Liver (tissue), 3 donors: ENCODE measurements around the gene RGS2.

ENCODE experiments used
- ATF3 ChIP-seq: IDR thresholded peaks from 2 replicates; pipeline ENCODE4 v1.6.1; 2016; ENCODE audit warnings: antibody characterized with exemption
- EGR1 ChIP-seq, 2 donors: IDR thresholded peaks; 2 replicates each; pipeline ENCODE4 v1.6.1; 2016 to 2018; ENCODE audit warnings: antibody characterized with exemption in 2 of 2, low read depth in 2 of 2
- GABPA ChIP-seq, 2 donors: IDR thresholded peaks in 1 of 2; conservative IDR thresholded peaks in 1 of 2; 2 replicates each; pipeline ENCODE4 v1.6.1; 2016; ENCODE audit warnings: antibody characterized with exemption in 2 of 2, mild to moderate bottlenecking in 1 of 2, moderate library complexity in 1 of 2
- HNF4G ChIP-seq: IDR thresholded peaks from 2 replicates; pipeline ENCODE4 v1.6.1; 2016; ENCODE audit warnings: antibody characterized with exemption
- JUND ChIP-seq, 2 donors: IDR thresholded peaks; 2 replicates each; pipeline ENCODE4 v1.6.1; 2016; ENCODE audit warnings: antibody characterized with exemption in 2 of 2
- NR2F2 ChIP-seq: IDR thresholded peaks from 2 replicates; pipeline ENCODE4 v1.6.1; 2016; ENCODE audit warnings: antibody characterized with exemption
- RAD21 ChIP-seq, 2 donors: IDR thresholded peaks; 2 replicates each; pipeline ENCODE4 v1.6.1; 2016; ENCODE audit warnings: antibody characterized with exemption in 2 of 2, mild to moderate bottlenecking in 2 of 2
- REST ChIP-seq: IDR thresholded peaks from 2 replicates; pipeline ENCODE4 v1.6.1; 2016; ENCODE audit warnings: antibody characterized with exemption, mild to moderate bottlenecking
- TAF1 ChIP-seq: conservative IDR thresholded peaks from 2 replicates; pipeline ENCODE4 v1.6.1; 2016; ENCODE audit warnings: antibody characterized with exemption, mild to moderate bottlenecking
- YY1 ChIP-seq: IDR thresholded peaks from 2 replicates; pipeline ENCODE4 v1.6.1; 2016; ENCODE audit warnings: antibody characterized with exemption, mild to moderate bottlenecking
- ZBTB33 ChIP-seq: IDR thresholded peaks from 2 replicates; pipeline ENCODE4 v1.6.1; 2016; ENCODE audit warnings: antibody characterized with exemption
- TF ChIP-seq, protein P1 (sequence below): fragments of 150-350 bp; IDR thresholded peaks from 2 replicates; pipeline ENCODE4 v1.5.1; 2017; ENCODE audit warnings: improper control_type of control experiment, low read depth, low read length; ENCODE audit not compliant: missing input control
- donor health status: healthy.
- donor health status: healthy.

GRCh38 chr1:192810253-192810880 lies 1.5 kb downstream of the RGS2 start:
- TF ChIP-seq, protein P1, sequence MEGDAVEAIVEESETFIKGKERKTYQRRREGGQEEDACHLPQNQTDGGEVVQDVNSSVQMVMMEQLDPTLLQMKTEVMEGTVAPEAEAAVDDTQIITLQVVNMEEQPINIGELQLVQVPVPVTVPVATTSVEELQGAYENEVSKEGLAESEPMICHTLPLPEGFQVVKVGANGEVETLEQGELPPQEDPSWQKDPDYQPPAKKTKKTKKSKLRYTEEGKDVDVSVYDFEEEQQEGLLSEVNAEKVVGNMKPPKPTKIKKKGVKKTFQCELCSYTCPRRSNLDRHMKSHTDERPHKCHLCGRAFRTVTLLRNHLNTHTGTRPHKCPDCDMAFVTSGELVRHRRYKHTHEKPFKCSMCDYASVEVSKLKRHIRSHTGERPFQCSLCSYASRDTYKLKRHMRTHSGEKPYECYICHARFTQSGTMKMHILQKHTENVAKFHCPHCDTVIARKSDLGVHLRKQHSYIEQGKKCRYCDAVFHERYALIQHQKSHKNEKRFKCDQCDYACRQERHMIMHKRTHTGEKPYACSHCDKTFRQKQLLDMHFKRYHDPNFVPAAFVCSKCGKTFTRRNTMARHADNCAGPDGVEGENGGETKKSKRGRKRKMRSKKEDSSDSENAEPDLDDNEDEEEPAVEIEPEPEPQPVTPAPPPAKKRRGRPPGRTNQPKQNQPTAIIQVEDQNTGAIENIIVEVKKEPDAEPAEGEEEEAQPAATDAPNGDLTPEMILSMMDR = no peak
- TF ChIP-seq NR2F2 = no peak
- no peak for TF ChIP-seq REST
- no peak for TF ChIP-seq ATF3
- no peak for TF ChIP-seq YY1
- TF ChIP-seq TAF1 = no peak
- no peak for TF ChIP-seq GABPA (IDR thresholded peaks at IDR 0.05 in 1 of 2, conservative IDR thresholded peaks at IDR 0.05 in 1 of 2)
- no peak for TF ChIP-seq EGR1 (IDR thresholded peaks at IDR 0.05; ENCODE audit: low read depth in 2 of 2)
- peak in 1 of 2 donors; percentile 2 for TF ChIP-seq RAD21 (IDR thresholded peaks at IDR 0.05)
- no peak for TF ChIP-seq HNF4G
- TF ChIP-seq JUND (IDR thresholded peaks at IDR 0.05) = no peak
- no peak for TF ChIP-seq ZBTB33
